Stomach (tissue), 9 donors: ENCODE data around the gene TJP2. TPM values are rescaled to one million over a fixed set of nuclear protein-coding genes. Genes with fewer than 3 reads are reported as not detected.

ENCODE experiments used
- DNase-seq, 2 donors: peaks; one replicate each; pipeline versions ENCODE4 v3.0.0 to v3.0.0-alpha.2; 2013 to 2019
- H3K27ac ChIP-seq, 5 donors: fragments of 200-600 bp in 4 of 5; sonication (generic) in 4 of 5; one replicate each; pipeline ENCODE4 v1.5.1; 2013 to 2019; ENCODE audit warnings: mild to moderate bottlenecking in 1 of 5, moderate library complexity in 1 of 5
- H3K27me3 ChIP-seq, 3 donors: fragments of 200-600 bp; sonication (generic); one replicate each; pipeline ENCODE4 v1.5.1; 2017 to 2019; ENCODE audit warnings: mixed run types in 1 of 3
- H3K36me3 ChIP-seq, 4 donors: fragments of 200-600 bp; sonication (generic); 1 replicate in 3 of 4; 2 replicates in 1 of 4; pipeline ENCODE4 v1.5.1; 2016 to 2019
- H3K4me1 ChIP-seq, 4 donors: fragments of 200-600 bp; sonication (generic); one replicate each; pipeline ENCODE4 v1.5.1; 2016 to 2019
- H3K4me3 ChIP-seq, 4 donors: fragments of 200-600 bp; sonication (generic) in 3 of 4; one replicate each; pipeline ENCODE4 v1.5.1; 2016 to 2019; ENCODE audit warnings: mild to moderate bottlenecking in 1 of 4
- H3K9me3 ChIP-seq, 4 donors: fragments of 200-600 bp; sonication (generic); one replicate each; pipeline ENCODE4 v1.5.1; 2016 to 2019
- EP300 ChIP-seq: sonication (generic); formaldehyde crosslinking; IDR thresholded peaks from one replicate; pipeline ENCODE4 v1.6.1; 2017; ENCODE audit warnings: antibody characterized with exemption
- POLR2A ChIP-seq, 4 donors: fragments of 450-650 bp; IDR thresholded peaks; one replicate each; pipeline ENCODE4 v1.6.1; 2016; ENCODE audit warnings: antibody characterized with exemption in 4 of 4, control low read depth in 2 of 4, mild to moderate bottlenecking in 1 of 4, moderate library complexity in 1 of 4
- POLR2AphosphoS5 ChIP-seq, 3 donors: sonication (generic); formaldehyde crosslinking; IDR thresholded peaks; one replicate each; pipeline ENCODE4 v1.6.1; 2016; ENCODE audit warnings: antibody characterized with exemption in 3 of 3
- WGBS, 5 donors: extraction: QIAGEN DNeasy Blood & Tissue Kit in 3 of 5; methylation state at CpG; one replicate each; pipeline versions ENCODE4 v1.1.5 to v1.1.7; 2013 to 2018; 5-methylcytosine and 5-hydroxymethylcytosine counted together
- intact Hi-C: fragments of 100-400 bp; cut with DNase I; formaldehyde crosslinking; loops from one replicate; pipeline ENCODE4 v1.15.1; 2023; ENCODE audit warnings: low total_unique reads
- polyA plus RNA-seq, 3 donors: library from polyadenylated mRNA; stranded (reverse); fragments of 200-250 nt; gene quantifications; one replicate each; pipeline ENCODE4 v1.2.3, GENCODE V29; 2013
- total RNA-seq, 5 donors: library from RNA; depleted of rRNA; stranded (reverse); fragments of >200 nt; gene quantifications; one replicate each; pipeline versions ENCODE4 v1.1.0 to v1.2.3, GENCODE V29; 2014 to 2016
- TF ChIP-seq, protein P1 (sequence below), 7 experiments: fragments of 450-650 bp in 4 of 7; fragments of 200-600 bp in 3 of 7; sonication (generic) in 3 of 7; IDR thresholded peaks; one replicate each; pipeline ENCODE4 v1.5.1; 2016 to 2019; ENCODE audit warnings: antibody characterized with exemption in 7 of 7, control low read depth in 2 of 7, mild to moderate bottlenecking in 1 of 7
- donor health status: healthy with polysubstance abuse.
- donor health status: Bipolar disorder and iron deficiency.
- donor health status: healthy.

Gene TJP2
- total and polyA plus RNA-seq, 8 donors = 28.6 to 371 (median 150) TPM

DNA sequence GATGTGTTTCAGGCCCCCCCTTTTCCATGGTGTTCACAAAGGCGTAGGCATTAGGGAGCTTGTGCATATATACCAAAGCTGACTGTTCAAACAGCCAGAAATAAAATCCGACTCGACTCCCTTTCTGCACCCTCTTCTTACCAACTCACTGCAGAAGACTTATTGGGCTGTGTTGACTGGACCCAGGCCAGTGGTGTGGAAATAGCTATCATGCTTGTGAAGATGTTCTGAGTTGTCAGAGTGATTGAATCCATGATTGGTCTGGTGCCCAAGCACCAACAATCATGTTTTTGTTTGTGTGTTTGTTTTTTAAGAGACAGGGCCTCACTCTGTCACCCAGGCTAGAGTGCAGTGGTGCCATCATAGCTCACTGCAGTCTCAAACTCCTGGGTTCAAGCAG lies 21.6 kb downstream of the TJP2 start:
- 29 to 43% (median 33%) methylated on average over 3 of the region's 3 CpGs for WGBS, 5 donors
- Histone ChIP-seq H3K4me1 (peaks cover 46 to 82% (median 65%) of the 10 kb centered on the region in 4 donors), H3K9me3 (no peaks in the 10 kb centered on the region), H3K36me3 (no peaks in the 10 kb centered on the region), H3K27ac (peak overlapping the region in 3 of 5 donors; percentile 3 to 34 (median 18)), H3K27me3 (no peaks in the 10 kb centered on the region), H3K4me3 (no peak overlapping the region)
- intact Hi-C loops = no loop called here
- peak in 1 of 2 donors; percentile 66 for DNase-seq
- TF ChIP-seq EP300 = no peak
- TF ChIP-seq POLR2AphosphoS5 (IDR thresholded peaks at IDR 0.05) = peak in 1 of 3 donors; percentile 14

DNA sequence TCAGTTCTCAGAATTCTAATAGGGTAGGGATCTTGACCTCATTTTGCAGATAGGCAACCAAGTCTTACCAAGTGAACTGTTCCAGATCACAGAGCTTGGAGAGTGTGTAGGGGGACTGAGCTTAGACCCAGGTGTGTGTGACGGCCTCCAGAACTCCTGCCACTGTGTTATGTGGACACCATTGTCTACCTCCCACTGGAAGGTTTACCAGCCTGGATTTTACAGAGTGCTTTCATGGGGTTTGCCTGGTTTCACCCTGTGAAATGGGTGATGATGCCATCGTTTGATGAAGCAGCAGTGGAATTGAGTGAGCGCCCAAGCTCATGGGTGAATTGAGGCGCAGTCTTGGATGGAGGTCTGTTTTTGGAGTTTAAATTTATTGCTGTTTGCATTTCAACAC lies 23.6 kb downstream of the TJP2 start:
- intact Hi-C loops = no loop called here
- DNase-seq = no peak
- Histone ChIP-seq H3K27me3 (no peaks in the 10 kb centered on the region), H3K9me3 (no peaks in the 10 kb centered on the region), H3K27ac (no peak overlapping the region), H3K36me3 (no peaks in the 10 kb centered on the region), H3K4me3 (no peak overlapping the region), H3K4me1 (peaks cover 30 to 62% (median 46%) of the 10 kb centered on the region in 4 donors)
- 94 to 99% (median 95%) methylated on average over 4 of the region's 4 CpGs for WGBS, 5 donors
- TF ChIP-seq POLR2A (IDR thresholded peaks at IDR 0.05) = no peak
- TF ChIP-seq, protein P1, sequence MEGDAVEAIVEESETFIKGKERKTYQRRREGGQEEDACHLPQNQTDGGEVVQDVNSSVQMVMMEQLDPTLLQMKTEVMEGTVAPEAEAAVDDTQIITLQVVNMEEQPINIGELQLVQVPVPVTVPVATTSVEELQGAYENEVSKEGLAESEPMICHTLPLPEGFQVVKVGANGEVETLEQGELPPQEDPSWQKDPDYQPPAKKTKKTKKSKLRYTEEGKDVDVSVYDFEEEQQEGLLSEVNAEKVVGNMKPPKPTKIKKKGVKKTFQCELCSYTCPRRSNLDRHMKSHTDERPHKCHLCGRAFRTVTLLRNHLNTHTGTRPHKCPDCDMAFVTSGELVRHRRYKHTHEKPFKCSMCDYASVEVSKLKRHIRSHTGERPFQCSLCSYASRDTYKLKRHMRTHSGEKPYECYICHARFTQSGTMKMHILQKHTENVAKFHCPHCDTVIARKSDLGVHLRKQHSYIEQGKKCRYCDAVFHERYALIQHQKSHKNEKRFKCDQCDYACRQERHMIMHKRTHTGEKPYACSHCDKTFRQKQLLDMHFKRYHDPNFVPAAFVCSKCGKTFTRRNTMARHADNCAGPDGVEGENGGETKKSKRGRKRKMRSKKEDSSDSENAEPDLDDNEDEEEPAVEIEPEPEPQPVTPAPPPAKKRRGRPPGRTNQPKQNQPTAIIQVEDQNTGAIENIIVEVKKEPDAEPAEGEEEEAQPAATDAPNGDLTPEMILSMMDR (IDR thresholded peaks at IDR 0.05) = no peak
- no peak for TF ChIP-seq EP300
- no peak for TF ChIP-seq POLR2AphosphoS5 (IDR thresholded peaks at IDR 0.05)

DNA sequence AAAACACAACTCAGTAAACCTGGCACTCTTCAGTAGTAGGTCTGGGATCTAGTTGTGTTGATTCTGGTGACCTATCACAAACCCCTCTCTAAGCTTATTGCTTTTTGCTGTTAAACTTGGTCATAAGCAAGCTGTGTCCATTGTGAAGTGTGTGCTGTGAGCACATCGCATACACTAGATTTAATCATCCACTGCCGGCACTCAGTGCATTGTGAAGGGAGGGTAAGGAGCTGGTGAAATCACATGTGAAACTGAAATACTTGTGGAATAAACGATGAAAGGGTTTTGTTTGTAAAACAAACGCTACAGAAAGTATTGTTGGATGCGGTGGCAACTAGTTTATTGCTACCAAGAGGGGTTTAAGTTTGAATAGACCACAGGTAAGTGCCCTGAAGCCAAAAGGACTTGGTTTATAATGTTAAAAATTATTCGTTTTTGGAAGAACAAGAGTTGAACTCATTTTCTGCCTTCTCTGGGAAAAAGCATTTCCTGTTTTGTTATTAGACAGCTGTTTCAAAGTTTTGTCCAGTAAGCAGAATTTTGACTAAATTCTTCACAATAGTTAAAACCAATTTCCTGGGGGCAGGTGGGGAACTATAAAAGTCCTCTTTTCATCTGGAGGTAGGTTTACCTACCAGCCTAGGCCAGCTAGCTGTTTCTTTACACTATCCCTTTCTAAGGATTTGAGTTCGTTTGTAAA lies 24.6 kb downstream of the TJP2 start:
- 24 to 39% (median 29%) methylated on average over 7 of the region's 7 CpGs for WGBS, 5 donors

DNA sequence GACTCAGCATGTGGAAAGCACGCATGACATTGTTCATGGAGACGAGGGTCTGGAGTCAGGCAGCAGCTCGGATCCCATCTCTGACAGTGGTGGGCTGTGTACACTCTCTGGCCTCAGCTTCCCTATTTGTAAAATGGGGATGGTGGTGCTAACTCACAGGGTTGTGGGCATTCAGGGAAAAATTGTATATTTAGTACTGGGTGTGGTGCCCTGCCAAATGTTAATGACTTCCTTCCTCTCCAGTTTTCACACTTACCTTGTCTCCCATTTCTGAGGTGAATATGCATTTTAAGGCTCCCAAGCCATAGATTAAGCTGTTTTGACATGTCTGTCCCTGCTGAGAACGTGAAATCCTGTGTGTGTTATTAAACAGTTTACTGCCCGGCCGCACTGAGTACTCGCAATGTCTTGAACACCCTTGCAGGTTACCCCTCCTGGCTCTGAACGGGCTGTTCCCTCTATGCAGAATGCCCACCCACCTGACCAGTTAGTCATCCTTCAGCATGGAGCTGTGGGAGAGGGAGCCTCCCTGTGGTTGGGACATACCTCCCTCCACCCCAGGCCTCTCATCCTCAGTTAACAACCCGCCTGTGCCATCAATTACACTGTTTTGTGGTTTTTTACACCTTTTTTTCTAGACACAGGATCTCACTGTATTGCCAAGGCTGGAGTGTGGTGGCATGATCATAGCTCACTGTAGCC lies 25.8 kb downstream of the TJP2 start:
- peaks cover 16 to 52% (median 35%) of the 10 kb centered on the region in 4 donors for H3K4me1 ChIP-seq
- H3K36me3 ChIP-seq = no peaks in the 10 kb centered on the region
- no peak for TF ChIP-seq POLR2AphosphoS5 (IDR thresholded peaks at IDR 0.05)
- TF ChIP-seq POLR2A (IDR thresholded peaks at IDR 0.05) = no peak
- no peak for TF ChIP-seq EP300
- TF ChIP-seq, protein P1 (IDR thresholded peaks at IDR 0.05) = no peak
- H3K27me3 ChIP-seq = no peaks in the 10 kb centered on the region
- WGBS, 5 donors = 71 to 78% (median 74%) methylated on average over 8 to 9 of the region's 9 CpGs
- DNase-seq = no peak
- H3K27ac ChIP-seq = no peak overlapping the region
- intact Hi-C loops = no loop called here
- no peaks in the 10 kb centered on the region for H3K9me3 ChIP-seq
- no peak overlapping the region for H3K4me3 ChIP-seq

More for the DNA sequence above, 24.6 kb downstream of the TJP2 start:
- intact Hi-C loops = no loop called here
- Histone ChIP-seq H3K27ac (no peak overlapping the region), H3K9me3 (no peaks in the 10 kb centered on the region), H3K27me3 (no peaks in the 10 kb centered on the region), H3K4me3 (no peak overlapping the region), H3K36me3 (no peaks in the 10 kb centered on the region), H3K4me1 (peaks cover 21 to 53% (median 38%) of the 10 kb centered on the region in 4 donors)
- DNase-seq = no peak
- no peak for TF ChIP-seq POLR2A (IDR thresholded peaks at IDR 0.05)
- no peak for TF ChIP-seq EP300
- TF ChIP-seq, protein P1 (IDR thresholded peaks at IDR 0.05) = no peak
- TF ChIP-seq POLR2AphosphoS5 (IDR thresholded peaks at IDR 0.05) = no peak
